ENCODE measurements around the gene TMEM258. TPM values are rescaled to one million over a fixed set of nuclear protein-coding genes. Genes with fewer than 3 reads are reported as not detected.
A peak's percentile ranks its signal among the peaks of the same experiment; 100 is the strongest.

TMEM258 gene
- total RNA-seq, 1 experiment from 2014 or later = 113 TPM

DNA sequence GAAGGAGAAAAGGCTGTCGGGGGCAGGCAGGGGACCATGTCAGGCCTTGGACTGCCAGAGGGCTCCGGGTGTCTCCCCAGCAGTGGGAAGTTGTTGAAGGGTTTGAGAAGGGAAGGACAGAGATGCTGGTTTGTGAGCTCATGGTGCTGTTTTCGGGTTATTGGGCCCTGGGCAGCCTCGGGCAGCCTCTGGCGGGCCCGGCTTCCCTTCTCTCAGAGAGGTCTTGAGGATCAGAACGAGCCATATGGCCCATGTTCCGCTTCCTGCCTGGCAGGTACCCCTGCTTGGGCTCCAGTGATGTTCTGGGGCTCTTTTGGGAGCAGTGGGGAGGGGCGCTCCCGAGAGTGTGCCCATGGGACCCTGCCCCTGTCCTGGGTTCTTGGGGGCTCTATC is 30.2 kb downstream of the TMEM258 start:
- DNase-seq (ENCODE audit: low spot score) = no peak

- no peak for DNase-seq (ENCODE audit: low spot score)
Measured at GRCh38 chr11:61761440-61762222, 30.8 kb downstream of the TMEM258 start.

GRCh38 chr11:61760946-61761345 is 31.5 kb downstream of the TMEM258 start:
- no peak for DNase-seq (ENCODE audit: low spot score)

DNA sequence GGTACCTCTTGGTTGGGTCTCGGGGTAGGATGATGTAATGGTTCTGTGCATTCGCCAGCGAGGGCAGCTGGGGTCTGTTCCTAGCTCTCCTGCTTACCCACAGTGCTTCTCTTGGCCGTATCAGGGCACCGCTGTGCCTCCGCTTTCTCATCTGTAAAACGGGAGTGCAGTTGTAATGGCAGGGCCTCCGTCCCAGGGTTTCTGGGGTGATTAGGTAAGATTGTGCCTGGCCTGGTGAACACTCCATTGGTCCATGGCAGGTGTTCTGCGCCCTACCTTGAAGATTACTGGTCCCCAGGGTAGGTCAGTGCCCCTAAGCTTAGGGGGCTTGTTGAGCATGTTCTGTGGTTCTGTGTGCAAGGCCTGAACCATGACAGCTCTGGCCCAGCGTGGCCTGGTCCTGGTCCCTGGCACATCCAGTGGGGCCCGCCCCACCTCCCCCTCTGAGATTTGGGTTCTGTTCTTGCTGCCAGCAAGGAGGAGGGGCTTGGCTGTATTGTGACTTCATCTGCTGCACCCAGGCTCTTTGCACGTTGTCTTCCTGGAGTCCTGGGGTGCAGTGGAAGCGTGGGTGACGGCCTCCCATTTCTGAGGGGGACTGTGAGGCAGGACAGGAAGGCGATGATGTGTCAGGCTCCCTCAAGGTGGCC is 35.1 kb downstream of the TMEM258 start:
- no peak for DNase-seq (ENCODE audit: low spot score)

DNA sequence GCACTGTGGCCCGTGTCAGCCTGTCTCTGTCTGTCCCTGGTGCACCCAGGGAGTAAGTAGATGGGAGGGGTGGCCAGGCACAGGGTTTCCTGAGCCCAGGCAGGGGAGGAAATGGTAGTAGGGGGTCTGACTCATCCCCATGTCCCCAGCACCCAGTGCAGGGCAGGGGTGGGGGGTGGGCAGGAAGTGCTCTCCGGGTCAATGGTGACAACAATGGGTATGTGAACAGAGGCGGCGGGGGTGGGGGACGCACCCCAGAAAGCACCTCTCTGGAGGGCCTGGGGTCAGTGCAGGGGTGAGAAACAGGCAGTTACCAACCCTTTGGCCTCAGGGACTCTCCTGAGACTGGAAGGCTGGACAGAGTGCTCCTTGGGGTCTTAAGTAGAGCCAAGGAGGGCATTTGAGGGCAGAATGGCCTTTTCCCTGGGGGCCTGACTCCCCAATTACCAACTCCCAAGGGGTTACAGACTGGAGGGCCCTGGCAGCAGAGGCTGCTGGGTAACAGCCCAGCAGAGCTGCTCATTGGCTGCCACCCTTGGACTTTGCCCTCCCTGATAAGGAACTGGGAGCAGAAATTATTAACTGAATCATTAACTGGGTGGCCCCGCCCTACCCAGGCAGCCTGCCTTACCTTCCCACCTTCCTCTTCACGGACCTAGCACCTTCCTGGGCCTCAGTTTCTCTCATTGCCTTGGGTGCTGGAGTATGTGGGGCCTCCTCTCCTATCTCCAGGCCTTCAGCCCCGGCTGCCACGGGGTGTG is 35.8 kb downstream of the TMEM258 start:
- DNase-seq (ENCODE audit: low spot score) = peak; percentile 97

- DNase-seq (ENCODE audit: low spot score) = no peak
Measured at GRCh38 chr11:61756147-61756451, 36.3 kb downstream of the TMEM258 start.

GRCh38 chr11:61754534-61755482 is 37.6 kb downstream of the TMEM258 start:
- DNase-seq (ENCODE audit: low spot score) = no peak

DNA sequence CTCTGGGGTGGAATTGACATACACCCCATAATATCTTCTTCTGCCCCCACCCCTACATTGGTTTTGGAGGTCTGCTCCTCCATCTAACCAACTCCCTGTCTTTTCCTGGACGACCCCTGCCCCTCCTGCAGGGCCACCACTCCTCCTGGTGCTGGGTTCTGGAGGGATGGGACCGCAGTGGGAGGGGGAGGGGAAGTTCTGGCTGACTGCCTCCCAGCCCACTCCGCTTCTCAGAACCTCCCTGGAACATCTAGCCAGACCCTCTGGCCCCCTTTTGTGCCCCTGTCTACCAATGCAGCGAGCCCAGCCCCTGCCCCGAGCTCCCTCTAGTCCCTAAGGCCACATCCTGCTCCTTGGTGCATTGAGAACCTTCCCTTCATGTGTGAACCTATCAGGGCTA is 38.7 kb downstream of the TMEM258 start:
- no peak for DNase-seq (ENCODE audit: low spot score)

GRCh38 chr11:61752925-61753521 is 39.4 kb downstream of the TMEM258 start:
- DNase-seq (ENCODE audit: low spot score) = peak; percentile 29

DNA sequence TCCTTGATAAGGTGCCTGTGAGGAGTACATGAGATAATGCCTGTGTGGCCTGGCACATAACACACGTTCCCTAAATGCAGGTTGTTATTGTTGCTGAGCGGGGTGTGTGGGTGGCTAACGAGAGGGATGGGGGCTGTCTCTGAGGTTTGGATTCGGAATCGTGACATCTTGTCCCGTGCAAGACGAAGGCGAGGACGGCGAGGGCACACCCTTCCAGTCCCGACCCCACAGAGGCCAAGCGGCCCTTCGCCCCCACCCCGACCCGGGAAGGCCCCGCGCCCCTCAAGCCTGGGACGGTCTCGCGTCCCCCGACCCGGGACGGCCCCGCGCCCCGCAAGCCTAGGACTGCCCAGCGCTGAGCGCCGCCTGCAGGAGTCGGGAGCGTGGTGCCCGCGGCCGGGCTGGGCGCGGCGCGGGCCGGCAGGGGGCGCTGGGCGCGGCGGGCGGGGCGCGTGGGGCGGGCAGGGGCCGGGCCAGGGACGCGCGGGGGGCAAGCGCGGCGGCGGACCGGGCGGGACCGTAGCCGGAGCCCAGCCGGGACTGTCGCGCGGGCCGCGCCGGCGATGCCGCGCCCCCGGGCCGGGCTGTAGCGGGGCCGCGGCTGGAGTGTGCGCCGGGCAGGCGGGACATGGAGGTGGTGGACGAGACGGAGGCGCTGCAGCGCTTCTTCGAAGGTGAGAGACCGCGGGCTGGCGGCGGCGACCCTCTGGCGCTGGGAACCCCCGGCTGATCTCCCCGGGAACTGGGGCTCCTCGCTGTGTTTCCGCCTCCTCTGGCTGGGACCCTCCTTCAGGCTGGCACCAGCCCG is 40.1 kb downstream of the TMEM258 start, which contains the start of gene MYRF:
Gene MYRF (plus strand): TSS at position 520 of the 808 bp plus-strand sequence. CDS start 109 bp downstream, at position 629.
- DNase-seq (ENCODE audit: low spot score) = peak; percentile 44

DNA sequence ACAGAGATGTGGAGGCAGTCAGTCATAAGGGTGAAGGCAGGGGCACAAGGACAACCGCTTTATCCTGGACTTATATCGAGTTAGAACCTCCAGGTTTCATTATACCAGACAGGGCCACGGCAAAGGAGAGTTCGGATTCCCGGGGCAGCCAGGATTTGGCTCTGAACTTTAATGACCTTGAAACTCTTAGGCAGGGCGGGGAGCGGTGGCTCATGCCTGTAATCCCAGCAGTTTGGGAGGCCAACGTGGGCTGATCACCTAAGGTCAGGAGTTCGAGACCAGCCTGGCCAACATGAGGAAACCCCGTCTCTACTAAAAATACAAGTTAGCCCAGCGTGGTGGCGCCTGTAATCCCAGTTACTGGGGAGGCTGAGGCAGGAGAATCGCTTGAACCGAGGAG is 41.0 kb downstream of the TMEM258 start:
- DNase-seq (ENCODE audit: low spot score) = no peak

DNA sequence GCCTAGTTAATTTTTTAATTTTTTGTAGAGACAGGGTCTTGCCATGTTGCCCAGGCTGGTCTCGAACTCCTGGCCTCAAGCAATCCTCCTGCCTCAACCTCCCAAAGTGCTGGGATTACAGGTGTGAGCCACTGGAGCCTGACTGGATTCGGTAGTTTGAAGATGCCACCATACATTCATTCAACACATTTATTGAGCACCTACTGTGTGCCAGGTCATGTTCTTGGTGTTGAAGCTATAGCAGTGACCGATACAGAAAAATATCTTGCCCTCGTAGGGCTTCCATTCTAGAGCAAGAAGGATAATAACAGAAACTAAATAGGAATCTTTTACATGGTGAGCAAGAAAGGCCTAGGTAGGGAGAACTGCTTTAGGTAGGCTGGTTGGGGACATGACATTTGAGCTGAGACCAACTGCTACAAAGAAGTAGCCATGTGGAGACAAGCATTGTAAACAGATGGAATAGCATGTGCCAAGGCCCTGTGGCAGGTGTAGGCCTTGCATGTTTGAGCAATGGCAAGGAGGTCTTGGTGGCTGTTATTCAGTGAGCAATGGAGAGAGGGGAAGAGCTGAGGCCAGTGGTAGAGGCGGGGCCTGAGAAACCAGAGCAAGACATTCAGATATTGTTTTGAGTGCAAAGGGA is 41.6 kb downstream of the TMEM258 start:
- DNase-seq (ENCODE audit: low spot score) = no peak

DNA sequence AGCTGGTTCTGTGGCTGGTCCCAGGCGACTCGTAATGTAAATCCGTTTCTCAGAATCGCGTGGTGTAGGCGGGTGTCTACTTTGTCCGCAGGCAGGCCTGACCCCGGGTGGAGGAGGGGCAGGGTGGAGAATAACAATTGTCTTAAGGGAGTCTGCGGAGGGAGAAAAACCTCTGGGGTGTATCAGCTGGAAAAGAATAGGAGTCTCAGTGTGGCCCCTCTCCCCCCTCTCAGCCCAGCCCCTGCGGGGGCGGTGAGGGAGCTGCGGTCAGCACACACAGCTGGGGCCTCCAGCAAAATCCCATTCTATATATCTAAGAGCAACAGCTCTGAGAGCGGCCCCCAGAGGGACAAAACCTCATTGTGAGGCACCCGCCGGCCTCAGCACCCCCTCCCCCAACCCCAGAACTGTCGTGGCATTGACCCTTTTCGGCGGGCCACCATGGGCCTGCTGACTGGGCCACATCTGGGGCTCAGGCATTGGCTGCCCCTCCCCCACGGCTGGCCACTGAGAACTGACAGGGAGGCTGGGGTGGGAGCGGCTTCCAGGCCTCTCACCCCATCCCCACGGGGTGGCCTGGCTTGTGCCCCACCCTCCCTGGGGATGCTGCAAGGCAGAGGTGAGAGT is 42.7 kb downstream of the TMEM258 start:
- DNase-seq (ENCODE audit: low spot score) = no peak

DNA sequence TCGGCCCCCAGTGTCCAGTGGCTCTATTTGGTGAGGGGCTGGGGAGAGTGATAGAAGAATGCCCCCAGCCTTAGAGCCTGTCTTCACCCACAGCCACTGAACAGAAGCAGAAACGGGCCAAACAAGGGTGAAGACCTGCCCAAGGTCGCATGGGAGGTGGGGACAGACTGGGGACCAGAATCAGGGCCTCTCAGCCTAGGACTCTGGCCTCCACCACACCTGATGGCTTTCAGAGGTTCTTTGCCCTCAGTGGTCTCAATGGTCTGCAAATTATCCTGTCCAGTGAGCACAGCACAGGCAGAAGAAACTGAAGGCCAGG is 44.5 kb downstream of the TMEM258 start:
- no peak for DNase-seq (ENCODE audit: low spot score)

GRCh38 chr11:61747192-61747966 is 45.0 kb downstream of the TMEM258 start:
- peak; percentile 97 for DNase-seq (ENCODE audit: low spot score)

GRCh38 chr11:61746442-61747191 is 45.8 kb downstream of the TMEM258 start:
- peak; percentile 3 for DNase-seq (ENCODE audit: low spot score)

DNA sequence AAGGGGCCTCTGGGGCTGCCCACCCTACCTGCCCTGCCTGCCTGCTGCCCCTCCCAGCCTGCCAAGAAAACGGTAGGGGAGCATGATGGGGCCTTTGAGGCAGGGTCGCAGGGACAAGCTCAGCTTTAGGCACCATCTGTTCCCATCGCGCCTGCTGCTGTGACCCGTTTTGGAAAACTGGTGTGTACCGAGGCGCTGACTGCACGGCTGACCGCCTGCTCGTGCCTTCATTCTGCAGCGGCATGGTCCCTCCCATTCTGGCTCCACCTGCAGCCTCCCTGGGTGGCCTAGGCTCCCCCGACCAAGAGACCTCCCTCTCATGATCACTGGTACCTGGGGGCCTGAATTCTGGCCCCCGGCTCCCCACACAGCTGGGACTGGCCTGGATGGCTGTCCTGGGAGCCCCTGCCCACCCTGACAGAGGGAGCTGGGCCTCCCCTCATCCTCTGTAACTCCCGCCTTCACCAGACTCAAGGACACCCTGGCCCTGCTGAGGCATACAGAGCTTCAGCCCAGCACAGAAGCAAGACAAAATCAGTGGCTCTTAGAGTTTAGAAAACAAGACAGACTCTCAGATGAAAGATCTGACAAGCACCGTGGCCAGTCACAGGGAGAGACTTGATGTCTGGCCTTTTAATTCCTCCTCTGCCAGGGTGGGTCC is 46.5 kb downstream of the TMEM258 start:
- DNase-seq (ENCODE audit: low spot score) = peak; percentile 8

All from HT-29 (cell line).